Parathyroid adenoma (tissue), 2 donors: ENCODE data around the gene FAM227A.

ENCODE experiments used
- H2AFZ ChIP-seq: fragments of 300-600 bp; sonication (generic); one replicate; pipeline ENCODE4 v1.7.0; 2017; ENCODE audit warnings: antibody characterized with exemption, mild to moderate bottlenecking
- H3K27ac ChIP-seq: fragments of 300-600 bp; sonication (generic); one replicate; pipeline ENCODE4 v1.7.0; 2017
- H3K27me3 ChIP-seq: fragments of 300-600 bp; sonication (generic); one replicate; pipeline ENCODE4 v1.7.0; 2017; ENCODE audit warnings: low read length; ENCODE audit not compliant: control insufficient read depth, insufficient read depth
- H3K36me3 ChIP-seq: fragments of 300-600 bp; sonication (generic); one replicate; pipeline ENCODE4 v1.7.0; 2017; ENCODE audit warnings: low read length; ENCODE audit not compliant: control insufficient read depth, insufficient read depth
- H3K4me1 ChIP-seq: fragments of 300-600 bp; sonication (generic); one replicate; pipeline ENCODE4 v1.7.0; 2017; ENCODE audit warnings: control low read depth
- H3K4me2 ChIP-seq: fragments of 300-600 bp; sonication (generic); one replicate; pipeline ENCODE4 v1.7.0; 2017; ENCODE audit warnings: low read length
- H3K4me3 ChIP-seq: fragments of 300-600 bp; sonication (generic); one replicate; pipeline ENCODE4 v1.7.0; 2017; ENCODE audit warnings: low read depth, low read length
- H3K79me2 ChIP-seq: fragments of 300-600 bp; sonication (generic); one replicate; pipeline ENCODE4 v1.7.0; 2017; ENCODE audit warnings: control low read depth
- H3K9ac ChIP-seq: fragments of 300-600 bp; sonication (generic); one replicate; pipeline ENCODE4 v1.7.0; 2017; ENCODE audit warnings: mild to moderate bottlenecking
- H3K9me3 ChIP-seq: fragments of 300-600 bp; sonication (generic); one replicate; pipeline ENCODE4 v1.7.0; 2017; ENCODE audit warnings: low read length; ENCODE audit not compliant: control insufficient read depth
- TF ChIP-seq, protein P1 (sequence below): fragments of 300-600 bp; sonication (generic); IDR thresholded peaks from one replicate; pipeline ENCODE4 v1.7.0; 2017; ENCODE audit warnings: antibody characterized with exemption, mild to moderate bottlenecking
- donor health status: primary hyperparathyroidism.

FAM227A gene

DNA sequence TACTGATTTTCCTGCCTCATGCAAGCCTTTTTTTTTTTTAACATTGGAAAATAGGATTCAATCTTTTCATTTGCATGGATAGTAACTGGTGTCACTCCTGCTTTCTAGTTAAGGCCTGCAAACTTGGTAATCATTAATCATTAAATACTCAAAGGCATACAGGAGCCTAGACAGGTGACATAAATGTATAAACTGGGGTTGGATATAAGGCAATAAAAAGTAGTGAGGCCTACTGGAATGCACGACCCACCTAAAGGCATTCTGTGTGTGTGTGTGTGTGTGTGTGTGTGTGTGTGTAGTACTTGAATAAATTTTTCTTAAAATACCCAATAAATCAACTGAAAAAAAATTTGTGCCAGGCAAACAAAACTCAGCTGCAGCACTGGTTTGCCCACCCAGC, 33.5 kb upstream of the FAM227A start:
- H3K4me3 ChIP-seq, result no peak overlapping the region
- H3K27me3 ChIP-seq, result no peaks in the 10 kb centered on the region
- H3K36me3 ChIP-seq, result no peaks in the 10 kb centered on the region
- peaks cover 4% of the 10 kb centered on the region for H3K79me2 ChIP-seq
- H3K27ac ChIP-seq, result no peak overlapping the region
- TF ChIP-seq, protein P1, sequence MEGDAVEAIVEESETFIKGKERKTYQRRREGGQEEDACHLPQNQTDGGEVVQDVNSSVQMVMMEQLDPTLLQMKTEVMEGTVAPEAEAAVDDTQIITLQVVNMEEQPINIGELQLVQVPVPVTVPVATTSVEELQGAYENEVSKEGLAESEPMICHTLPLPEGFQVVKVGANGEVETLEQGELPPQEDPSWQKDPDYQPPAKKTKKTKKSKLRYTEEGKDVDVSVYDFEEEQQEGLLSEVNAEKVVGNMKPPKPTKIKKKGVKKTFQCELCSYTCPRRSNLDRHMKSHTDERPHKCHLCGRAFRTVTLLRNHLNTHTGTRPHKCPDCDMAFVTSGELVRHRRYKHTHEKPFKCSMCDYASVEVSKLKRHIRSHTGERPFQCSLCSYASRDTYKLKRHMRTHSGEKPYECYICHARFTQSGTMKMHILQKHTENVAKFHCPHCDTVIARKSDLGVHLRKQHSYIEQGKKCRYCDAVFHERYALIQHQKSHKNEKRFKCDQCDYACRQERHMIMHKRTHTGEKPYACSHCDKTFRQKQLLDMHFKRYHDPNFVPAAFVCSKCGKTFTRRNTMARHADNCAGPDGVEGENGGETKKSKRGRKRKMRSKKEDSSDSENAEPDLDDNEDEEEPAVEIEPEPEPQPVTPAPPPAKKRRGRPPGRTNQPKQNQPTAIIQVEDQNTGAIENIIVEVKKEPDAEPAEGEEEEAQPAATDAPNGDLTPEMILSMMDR, result no peak
- H3K4me1 ChIP-seq, result no peaks in the 10 kb centered on the region
- no peaks in the 10 kb centered on the region for H3K9me3 ChIP-seq
- no peak overlapping the region for H2AFZ ChIP-seq
- H3K4me2 ChIP-seq, result no peak overlapping the region
- H3K9ac ChIP-seq, result no peak overlapping the region

DNA sequence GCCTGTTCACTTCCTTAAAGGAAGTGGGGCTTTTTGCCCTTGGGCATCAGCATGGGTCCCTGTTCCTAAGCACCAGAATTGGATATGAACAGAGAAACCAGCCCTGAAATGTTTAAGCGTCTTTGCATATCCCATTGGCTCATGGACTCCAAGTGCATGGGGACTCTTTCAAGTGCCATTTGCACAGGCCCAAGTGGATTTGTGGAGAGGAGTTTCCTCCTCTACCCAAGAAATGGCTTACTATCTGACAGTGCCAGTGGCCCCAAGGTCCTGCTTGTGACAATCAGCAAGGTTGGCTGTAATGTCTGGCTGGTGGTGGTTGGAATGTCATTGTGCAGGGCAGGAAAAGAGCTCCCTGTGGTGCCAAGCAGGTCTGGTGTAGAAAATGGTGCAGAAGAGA, 29.6 kb upstream of the FAM227A start:
- Histone ChIP-seq H3K4me2 (no peak overlapping the region), H3K9ac (no peak overlapping the region), H3K27ac (no peak overlapping the region), H2AFZ (no peak overlapping the region), H3K4me1 (no peaks in the 10 kb centered on the region), H3K27me3 (no peaks in the 10 kb centered on the region), H3K36me3 (no peaks in the 10 kb centered on the region), H3K79me2 (peaks cover 5% of the 10 kb centered on the region), H3K4me3 (no peak overlapping the region), H3K9me3 (no peaks in the 10 kb centered on the region)
- TF ChIP-seq, protein P1, result no peak

DNA sequence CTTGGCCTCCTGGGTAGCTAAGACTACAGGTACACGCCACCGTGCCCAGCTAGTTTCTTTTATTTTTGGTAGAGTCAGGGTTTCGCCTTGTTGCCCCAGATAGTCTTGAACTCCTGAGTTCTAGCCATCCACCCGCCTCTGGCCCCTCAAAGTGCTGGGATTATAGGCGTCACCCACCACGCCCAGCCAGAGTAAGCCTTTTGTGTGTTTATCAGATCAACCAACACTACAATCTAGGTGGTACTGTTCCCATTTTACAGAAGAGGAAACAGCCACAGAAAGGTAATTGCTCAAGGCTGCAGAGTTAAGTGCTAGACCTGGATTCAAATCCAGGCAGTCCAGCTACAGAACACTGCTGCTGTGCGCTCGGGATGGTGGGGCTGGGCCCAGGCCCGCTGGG, 28.7 kb upstream of the FAM227A start:
- peaks cover 5% of the 10 kb centered on the region for H3K79me2 ChIP-seq

DNA sequence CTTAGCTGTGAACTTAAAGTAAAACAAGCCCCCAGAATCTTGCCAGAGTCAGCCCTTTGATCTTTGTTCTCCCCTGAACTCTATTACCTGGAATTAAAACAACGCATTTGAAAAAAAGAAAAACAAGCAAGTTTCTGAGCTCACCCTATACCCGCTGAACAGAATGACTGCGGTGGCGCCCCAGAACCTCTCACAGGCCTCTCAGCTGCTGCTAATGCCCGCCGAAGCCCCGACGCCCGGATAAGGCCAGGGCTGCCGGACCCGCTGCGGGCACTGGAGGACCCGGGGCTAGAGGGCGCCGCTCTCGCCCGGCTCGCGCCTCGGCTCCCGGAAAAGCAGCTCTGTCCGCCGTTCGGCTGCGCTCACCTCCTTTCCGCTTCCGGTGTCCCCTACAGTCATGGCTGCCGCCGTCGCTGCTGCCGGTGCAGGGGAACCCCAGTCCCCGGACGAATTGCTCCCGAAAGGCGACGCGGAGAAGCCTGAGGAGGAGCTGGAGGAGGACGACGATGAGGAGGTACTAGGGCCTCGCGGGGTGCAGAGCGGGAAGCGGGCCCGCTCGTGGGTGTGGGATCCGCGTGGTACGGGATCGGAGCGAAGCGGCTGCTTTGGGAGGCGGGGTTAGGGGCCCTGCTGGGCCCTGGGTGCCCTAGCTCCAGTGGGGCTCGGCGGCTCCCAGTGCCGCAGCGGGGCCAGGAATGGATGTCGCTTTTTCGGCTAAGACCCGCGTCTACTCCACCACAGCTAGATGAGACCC, 25.6 kb upstream of the FAM227A start, which contains the start of gene TOMM22:
TSS of gene TOMM22 (plus strand) at position 376 of the 754 bp plus-strand sequence. CDS start at position 398, 22 bp downstream.
- H2AFZ ChIP-seq, result peak within 1 kb of the TSS; percentile 89

More for the DNA sequence above, 28.7 kb upstream of the FAM227A start:
- H3K27ac ChIP-seq, result no peak overlapping the region
- no peak overlapping the region for H3K4me2 ChIP-seq
- no peak overlapping the region for H3K4me3 ChIP-seq
- H3K9ac ChIP-seq, result no peak overlapping the region
- no peaks in the 10 kb centered on the region for H3K4me1 ChIP-seq
- no peaks in the 10 kb centered on the region for H3K36me3 ChIP-seq
- no peaks in the 10 kb centered on the region for H3K9me3 ChIP-seq
- TF ChIP-seq, protein P1, result no peak
- H3K27me3 ChIP-seq, result no peaks in the 10 kb centered on the region
- no peak overlapping the region for H2AFZ ChIP-seq

More for the DNA sequence above, 25.6 kb upstream of the FAM227A start, which contains the start of gene TOMM22:
- Histone ChIP-seq H3K4me2 (peak within 1 kb of the TSS; percentile 98), H3K27me3 (no peaks in the 10 kb centered on the region), H3K79me2 (peaks cover 5% of the 10 kb centered on the region), H3K9me3 (no peaks in the 10 kb centered on the region), H3K4me1 (no peaks in the 10 kb centered on the region), H3K9ac (peak within 1 kb of the TSS; percentile 61), H3K4me3 (peak within 1 kb of the TSS; percentile 99), H3K27ac (peak within 1 kb of the TSS; percentile 63), H3K36me3 (no peaks in the 10 kb centered on the region)
- TF ChIP-seq, protein P1, result peak; percentile 57
